CD4-positive, CD25-positive, alpha-beta regulatory T cell (primary cell): ENCODE measurements around the gene PCSK4. TPM values are rescaled to one million over a fixed set of nuclear protein-coding genes. Genes with fewer than 3 reads are reported as not detected.

Experiments
- ATAC-seq, 2 donors: fragments of 150-1000 bp; cut with Tn5 transposase; one replicate each; pipeline ENCODE4 v1.10.0; 2021; ENCODE audit warnings: low read depth in 2 of 2, moderate number of reproducible peaks in 2 of 2, moderate library complexity in 1 of 2
- DNase-seq, 3 donors: peaks; one replicate each; pipeline versions ENCODE4 v3.0.0 to v3.0.0-alpha.2; 2012 to 2022; ENCODE audit warnings: mixed read lengths in 1 of 3
- H3K27ac ChIP-seq: one replicate; pipeline ENCODE4 v1.7.0; 2013; ENCODE audit warnings: mild to moderate bottlenecking, low read length; ENCODE audit not compliant: insufficient read depth, poor library complexity, severe bottlenecking
- H3K27me3 ChIP-seq: one replicate; pipeline ENCODE4 v1.7.0; 2013; ENCODE audit warnings: low read length; ENCODE audit not compliant: control insufficient read depth, insufficient read depth
- H3K36me3 ChIP-seq: one replicate; pipeline ENCODE4 v1.7.0; 2013; ENCODE audit warnings: mild to moderate bottlenecking, low read length, moderate library complexity; ENCODE audit not compliant: control insufficient read depth, insufficient read depth
- H3K4me1 ChIP-seq: 2 replicates; pipeline ENCODE4 v1.7.0; 2013; ENCODE audit warnings: mild to moderate bottlenecking, low read length; ENCODE audit not compliant: insufficient read depth, control insufficient read depth, poor library complexity, severe bottlenecking
- H3K4me3 ChIP-seq: one replicate; pipeline ENCODE4 v1.7.0; 2013; ENCODE audit warnings: low read depth, mild to moderate bottlenecking, low read length, moderate library complexity
- H3K9me3 ChIP-seq, 2 experiments: 1 replicate in 1 of 2; 2 replicates in 1 of 2; pipeline ENCODE4 v1.7.0; 2013; ENCODE audit warnings: low read length in 2 of 2, mild to moderate bottlenecking in 1 of 2, moderate library complexity in 1 of 2; ENCODE audit not compliant: control insufficient read depth in 2 of 2
- H3K27ac Mint-ChIP-seq, 3 donors: one replicate each; pipeline ENCODE4 v1.8.0; 2020 to 2022; ENCODE audit warnings: mild to moderate bottlenecking in 3 of 3, mixed read lengths in 3 of 3, moderate library complexity in 2 of 3
- H3K27me3 Mint-ChIP-seq: one replicate; pipeline ENCODE4 v1.8.0; 2022; ENCODE audit warnings: mild to moderate bottlenecking, mixed read lengths
- H3K36me3 Mint-ChIP-seq: one replicate; pipeline ENCODE4 v1.8.0; 2020; ENCODE audit warnings: mixed read lengths
- H3K4me1 Mint-ChIP-seq, 4 donors: one replicate each; pipeline ENCODE4 v1.8.0; 2020 to 2022; ENCODE audit warnings: mixed read lengths in 4 of 4, mild to moderate bottlenecking in 1 of 4
- H3K4me3 Mint-ChIP-seq, 4 donors: one replicate each; pipeline ENCODE4 v1.8.0; 2020 to 2022; ENCODE audit warnings: mild to moderate bottlenecking in 4 of 4, mixed read lengths in 4 of 4, moderate library complexity in 3 of 4
- H3K9me3 Mint-ChIP-seq, 7 donors: one replicate each; pipeline ENCODE4 v1.8.0; 2020 to 2022; ENCODE audit warnings: mixed read lengths in 7 of 7, mild to moderate bottlenecking in 3 of 7, moderate library complexity in 2 of 7
- polyA plus RNA-seq, 4 donors: library from polyadenylated mRNA; unstranded; fragments of 300-500 nt; fragmentation: Illumina TruSeq; gene quantifications; one replicate each; pipeline ENCODE4 v1.2.3, GENCODE V29; 2021
- total RNA-seq: library from RNA; stranded (reverse); gene quantifications from one replicate; pipeline ENCODE4 v1.2.3, GENCODE V29; 2022

Gene PCSK4
- total and polyA plus RNA-seq, 5 donors from 2014 or later = 0.08 to 1.3 (median 0.79) TPM; not detected in 1

- Mint-ChIP-seq H3K27ac (peak within 1 kb of the TSS in 2 of 3 donors; percentile 14 to 36), H3K36me3 (no peaks in the 10 kb centered on the region), H3K9me3 (peaks cover 0 to 1% (median 0%) of the 10 kb centered on the region in 7 donors), H3K27me3 (peaks cover 20% of the 10 kb centered on the region), H3K4me1 (peaks cover 0 to 24% (median 4%) of the 10 kb centered on the region in 4 donors), H3K4me3 (peak within 1 kb of the TSS in 3 of 4 donors; percentile 69 to 76 (median 72))
- no peaks in the 10 kb centered on the region for H3K27me3 ChIP-seq
- peak within 1 kb of the TSS; percentile 33 for H3K27ac ChIP-seq
- peaks cover 19% of the 10 kb centered on the region for H3K4me1 ChIP-seq
- DNase-seq (peak; percentile 44 to 85 (median 57)), ATAC-seq (peak; percentile 80 to 84)
- H3K4me3 ChIP-seq = no peak within 1 kb of the TSS
- H3K36me3 ChIP-seq = no peaks in the 10 kb centered on the region
- no peaks in the 10 kb centered on the region for H3K9me3 ChIP-seq
Measured at GRCh38 chr19:1512671-1513498, 22.7 kb upstream of the PCSK4 start, which contains the start of gene ADAMTSL5. Gene ADAMTSL5 (minus strand): TSS chr19:1513019. CDS start chr19:1510943, 2,076 bp downstream.

DNA sequence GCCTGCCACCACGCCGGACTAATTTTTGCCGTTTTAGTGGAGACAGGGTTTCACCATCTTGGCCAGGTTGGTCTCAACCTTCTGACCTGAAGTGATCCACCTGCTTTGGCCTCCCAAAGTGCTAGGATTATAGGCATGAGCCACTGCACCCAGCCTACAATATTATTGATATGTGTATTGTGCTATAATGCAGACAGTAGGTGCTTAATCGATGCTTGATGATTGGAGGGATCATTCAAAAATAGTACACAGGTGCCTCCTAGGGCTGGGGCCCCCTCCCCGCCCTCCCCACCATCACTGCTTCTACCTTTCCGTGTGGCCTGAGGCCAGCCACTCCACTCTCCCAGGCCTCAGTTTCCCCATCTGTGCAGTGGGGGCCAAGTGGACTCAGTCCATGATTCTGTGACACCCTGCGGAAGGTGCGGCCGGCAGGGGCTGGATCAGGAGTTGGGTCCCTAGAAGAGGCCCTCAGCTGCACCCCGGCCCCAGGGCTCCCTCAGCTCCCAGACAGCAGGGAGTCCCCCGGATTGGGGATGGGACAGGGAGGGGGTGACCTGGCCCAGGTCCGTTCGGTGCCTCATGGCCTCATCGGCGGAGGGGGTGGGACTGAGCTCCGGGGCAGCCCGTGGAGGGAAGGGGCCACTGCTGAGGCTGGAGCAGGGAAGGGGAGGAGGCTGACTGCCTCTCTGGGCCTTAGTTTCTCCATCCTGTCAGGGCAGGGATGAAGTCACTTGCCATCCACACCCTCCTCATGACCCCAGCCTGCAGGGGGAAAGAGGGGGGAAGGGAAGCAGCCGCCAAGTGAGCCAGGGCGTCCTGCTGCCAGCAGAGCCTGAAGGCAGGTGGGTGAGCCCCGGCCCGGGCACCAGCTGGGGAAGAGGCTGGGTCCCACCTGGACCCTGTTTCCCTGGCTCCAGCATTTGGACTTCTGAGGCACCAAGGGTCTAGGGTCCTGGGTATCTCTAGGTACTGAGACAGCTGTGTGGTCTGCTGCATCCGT lies 21.5 kb upstream of the PCSK4 start:
- H3K27ac Mint-ChIP-seq = peak overlapping the region in 2 of 3 donors; percentile 36 to 89

DNA sequence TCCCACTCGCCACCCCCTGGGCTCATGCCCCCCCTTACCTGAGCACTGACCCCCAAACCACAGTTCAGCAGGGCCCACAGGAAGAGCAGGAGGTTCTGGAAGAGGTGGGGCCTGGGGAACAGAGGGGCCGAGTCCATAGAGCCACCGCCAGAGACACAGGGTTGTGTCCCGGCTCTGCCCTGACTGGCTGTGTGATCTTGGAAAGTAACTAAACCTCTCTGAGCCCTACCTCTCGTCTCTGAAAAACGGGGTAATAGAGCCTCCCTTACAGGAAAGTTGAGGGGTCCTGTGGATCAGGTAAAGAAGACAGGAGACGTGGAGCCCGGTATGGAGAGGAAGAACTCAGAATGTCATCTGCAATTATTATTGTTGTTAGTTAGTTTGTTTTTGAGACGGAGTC lies 20.7 kb upstream of the PCSK4 start:
- DNase-seq = no peak
- Histone ChIP-seq H3K4me1 (peaks cover 29% of the 10 kb centered on the region), H3K9me3 (no peaks in the 10 kb centered on the region), H3K27me3 (no peaks in the 10 kb centered on the region), H3K36me3 (no peaks in the 10 kb centered on the region), H3K4me3 (no peak overlapping the region), H3K27ac (no peak overlapping the region)
- ATAC-seq = no peak
- Mint-ChIP-seq H3K4me3 (peak overlapping the region in 3 of 4 donors; percentile 43 to 75 (median 64)), H3K36me3 (no peaks in the 10 kb centered on the region), H3K9me3 (peaks cover 0 to 3% (median 0%) of the 10 kb centered on the region in 7 donors), H3K27ac (no peak overlapping the region), H3K4me1 (peaks cover 0 to 35% (median 10%) of the 10 kb centered on the region in 4 donors), H3K27me3 (peaks cover 24% of the 10 kb centered on the region)

More for the DNA sequence above, 21.5 kb upstream of the PCSK4 start:
- no peak overlapping the region for H3K4me3 ChIP-seq
- peak in 1 of 3 donors; percentile 33 for DNase-seq
- H3K4me3 Mint-ChIP-seq = peak overlapping the region; percentile 69 to 76 (median 74)
- no peaks in the 10 kb centered on the region for H3K36me3 ChIP-seq
- H3K9me3 Mint-ChIP-seq = peaks cover 0 to 1% (median 0%) of the 10 kb centered on the region in 7 donors
- no peak overlapping the region for H3K27ac ChIP-seq
- peaks cover 29% of the 10 kb centered on the region for H3K4me1 ChIP-seq
- no peaks in the 10 kb centered on the region for H3K36me3 Mint-ChIP-seq
- H3K27me3 Mint-ChIP-seq = peaks cover 24% of the 10 kb centered on the region
- no peaks in the 10 kb centered on the region for H3K9me3 ChIP-seq
- ATAC-seq = no peak
- H3K27me3 ChIP-seq = no peaks in the 10 kb centered on the region
- H3K4me1 Mint-ChIP-seq = peaks cover 0 to 31% (median 8%) of the 10 kb centered on the region in 4 donors

- no peaks in the 10 kb centered on the region for H3K36me3 Mint-ChIP-seq
- H3K4me3 ChIP-seq = no peak overlapping the region
- no peaks in the 10 kb centered on the region for H3K27me3 ChIP-seq
- H3K4me3 Mint-ChIP-seq = peak overlapping the region in 1 of 4 donors; percentile 75
- DNase-seq = no peak
- H3K4me1 ChIP-seq = peaks cover 29% of the 10 kb centered on the region
- no peaks in the 10 kb centered on the region for H3K9me3 ChIP-seq
- H3K27ac Mint-ChIP-seq = no peak overlapping the region
- H3K36me3 ChIP-seq = no peaks in the 10 kb centered on the region
- peaks cover 0 to 35% (median 10%) of the 10 kb centered on the region in 4 donors for H3K4me1 Mint-ChIP-seq
- no peak for ATAC-seq
- peaks cover 0 to 3% (median 0%) of the 10 kb centered on the region in 7 donors for H3K9me3 Mint-ChIP-seq
- H3K27me3 Mint-ChIP-seq = peaks cover 26% of the 10 kb centered on the region
- no peak overlapping the region for H3K27ac ChIP-seq
Measured at GRCh38 chr19:1510442-1510806, 20.3 kb upstream of the PCSK4 start.

DNA sequence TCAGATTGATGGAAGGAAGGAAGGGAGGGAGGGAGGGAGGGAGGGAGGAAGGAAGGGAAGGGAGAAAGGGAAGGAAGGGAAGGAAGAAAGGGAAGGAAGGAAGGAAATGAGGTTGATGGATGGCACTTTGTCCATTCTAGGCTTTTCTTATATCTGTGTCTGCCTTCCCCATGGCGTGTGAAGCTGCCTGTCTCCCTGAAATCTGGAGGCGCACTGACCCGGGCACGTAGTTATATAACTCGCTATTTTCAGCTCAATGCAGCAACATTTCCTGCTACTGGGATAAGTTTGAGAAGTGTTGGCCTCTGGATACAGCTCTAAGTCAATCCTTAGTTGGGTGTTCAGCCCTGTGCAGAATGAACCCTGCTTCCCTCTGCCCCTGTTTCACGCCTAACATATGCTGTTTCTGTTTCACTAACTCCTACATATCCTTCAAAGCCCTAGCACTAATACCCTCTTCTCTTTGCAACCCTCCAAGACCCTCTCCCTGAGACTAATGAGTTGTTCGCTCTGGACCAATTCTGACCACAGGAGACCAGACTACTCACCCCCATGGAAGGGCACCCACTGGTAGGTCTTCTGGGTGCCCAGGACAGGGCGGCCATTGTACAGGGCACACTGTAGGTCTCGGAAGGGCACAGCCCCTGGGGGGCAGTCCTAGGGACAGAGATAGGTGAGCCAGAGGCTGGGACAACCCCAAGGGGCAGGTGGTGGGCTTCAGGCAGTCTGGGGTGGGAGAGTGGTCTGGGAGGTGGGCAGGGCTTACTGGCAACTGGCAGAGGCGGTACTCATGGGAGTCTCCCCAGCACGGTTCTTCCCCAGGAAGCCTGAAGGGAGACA lies 19.7 kb upstream of the PCSK4 start:
- peaks cover 0 to 3% (median 0%) of the 10 kb centered on the region in 7 donors for H3K9me3 Mint-ChIP-seq
- peaks cover 0 to 35% (median 11%) of the 10 kb centered on the region in 4 donors for H3K4me1 Mint-ChIP-seq
- H3K27me3 Mint-ChIP-seq = peaks cover 24% of the 10 kb centered on the region
- ATAC-seq = no peak
- Histone ChIP-seq H3K4me3 (no peak overlapping the region), H3K36me3 (no peaks in the 10 kb centered on the region), H3K27ac (no peak overlapping the region), H3K27me3 (no peaks in the 10 kb centered on the region), H3K4me1 (peaks cover 29% of the 10 kb centered on the region), H3K9me3 (no peaks in the 10 kb centered on the region)
- no peaks in the 10 kb centered on the region for H3K36me3 Mint-ChIP-seq
- no peak for DNase-seq
- H3K4me3 Mint-ChIP-seq = peak overlapping the region in 1 of 4 donors; percentile 31
- peak overlapping the region in 1 of 3 donors; percentile 66 for H3K27ac Mint-ChIP-seq

- H3K9me3 Mint-ChIP-seq = peaks cover 0 to 4% (median 0%) of the 10 kb centered on the region in 7 donors
- H3K4me3 Mint-ChIP-seq = peak overlapping the region in 3 of 4 donors; percentile 31 to 70 (median 60)
- DNase-seq (no peak), ATAC-seq (no peak)
- Histone ChIP-seq H3K27me3 (no peaks in the 10 kb centered on the region), H3K4me3 (no peak overlapping the region), H3K27ac (no peak overlapping the region), H3K4me1 (peaks cover 29% of the 10 kb centered on the region), H3K9me3 (no peaks in the 10 kb centered on the region), H3K36me3 (no peaks in the 10 kb centered on the region)
- peaks cover 0 to 32% (median 12%) of the 10 kb centered on the region in 4 donors for H3K4me1 Mint-ChIP-seq
- peaks cover 24% of the 10 kb centered on the region for H3K27me3 Mint-ChIP-seq
- H3K36me3 Mint-ChIP-seq = no peaks in the 10 kb centered on the region
- H3K27ac Mint-ChIP-seq = peak overlapping the region in 1 of 3 donors; percentile 86
Measured at GRCh38 chr19:1508507-1508856, 18.3 kb upstream of the PCSK4 start.
